Measurements from ENCODE around the gene PCSK1.
"Not testable (repeated sequence)": the region's sequence is repeated elsewhere in the genome, so short reads cannot be mapped to it uniquely, and the experiment has no call there.

PCSK1 gene

GRCh38 chr5:96425443-96425842 lies 7.6 kb downstream of the PCSK1 start:
- no peak for DNase-seq

GRCh38 chr5:96415897-96416296 lies 17.2 kb downstream of the PCSK1 start:
- no peak for DNase-seq

DNA sequence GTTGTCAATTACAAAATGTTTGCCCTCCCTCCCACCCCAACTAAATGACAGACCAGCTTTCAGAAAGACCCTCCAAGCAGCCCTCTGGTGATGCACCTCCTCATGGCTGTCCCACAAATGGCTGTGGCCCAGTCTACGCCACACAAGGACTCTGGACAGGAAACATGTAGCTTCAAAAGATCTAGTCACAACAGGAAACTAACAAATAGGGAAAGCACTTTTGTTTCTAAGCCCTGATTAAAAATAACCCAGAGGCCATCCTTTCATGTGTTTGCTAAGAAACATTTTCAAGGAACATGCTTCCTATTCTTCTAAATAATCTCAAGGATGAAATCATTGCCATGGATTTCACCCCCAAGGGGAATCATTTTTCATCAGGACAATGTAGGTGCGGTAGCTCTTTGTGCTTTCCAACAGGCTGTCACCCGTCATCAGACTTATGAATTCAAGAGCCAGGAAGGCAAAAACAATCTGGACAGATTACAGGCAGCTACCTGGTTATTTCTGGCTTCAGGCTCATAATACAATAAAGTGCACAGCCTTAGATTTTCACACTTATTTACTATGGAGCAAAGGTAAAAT lies 20.1 kb downstream of the PCSK1 start:
- DNase-seq = no peak

GRCh38 chr5:96410013-96410412 lies 23.0 kb downstream of the PCSK1 start:
- DNase-seq = no peak

- no peak for DNase-seq
Measured at GRCh38 chr5:96408841-96409538, 24.1 kb downstream of the PCSK1 start.

- DNase-seq = no peak
Measured at GRCh38 chr5:96408210-96408777, 24.8 kb downstream of the PCSK1 start.

- DNase-seq = no peak
Measured at GRCh38 chr5:96407436-96407835, 25.6 kb downstream of the PCSK1 start.

- no peak for DNase-seq
Measured at GRCh38 chr5:96404191-96404867, 28.7 kb downstream of the PCSK1 start.

- DNase-seq = no peak
Measured at GRCh38 chr5:96402500-96402899, 30.5 kb downstream of the PCSK1 start.

DNA sequence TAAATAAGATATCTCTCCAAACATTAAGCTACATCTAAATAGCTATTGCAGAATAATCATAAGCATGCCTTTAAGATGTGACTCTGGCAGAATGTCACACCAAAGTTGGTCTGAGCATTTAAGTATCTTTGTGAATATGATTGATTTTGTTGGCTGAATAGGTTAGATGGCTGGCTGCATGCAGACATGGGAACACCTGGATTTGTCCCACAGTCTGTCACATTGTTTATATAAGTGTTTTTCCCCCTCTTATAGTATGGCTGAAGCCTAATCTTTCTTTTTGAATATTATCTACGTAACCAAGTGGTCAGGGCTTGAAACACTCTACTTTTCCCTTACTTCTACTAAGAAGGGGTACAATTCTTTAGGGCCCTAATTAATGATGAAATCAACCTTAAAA lies 36.2 kb downstream of the PCSK1 start:
- DNase-seq = no peak

GRCh38 chr5:96395295-96395694 lies 37.8 kb downstream of the PCSK1 start:
- not testable (repeated sequence) for DNase-seq

GRCh38 chr5:96391921-96392320 lies 41.1 kb downstream of the PCSK1 start:
- no peak for DNase-seq

- no peak for DNase-seq
Measured at GRCh38 chr5:96388176-96388575, 44.9 kb downstream of the PCSK1 start.

- DNase-seq = no peak
Measured at GRCh38 chr5:96387616-96388015, 45.4 kb downstream of the PCSK1 start.

- DNase-seq = no peak
Measured at GRCh38 chr5:96385538-96385937, 47.5 kb downstream of the PCSK1 start.

- DNase-seq = no peak
Measured at GRCh38 chr5:96384353-96384752, 48.7 kb downstream of the PCSK1 start.

- DNase-seq = no peak
Measured at GRCh38 chr5:96381526-96381925, 51.5 kb downstream of the PCSK1 start.

DNA sequence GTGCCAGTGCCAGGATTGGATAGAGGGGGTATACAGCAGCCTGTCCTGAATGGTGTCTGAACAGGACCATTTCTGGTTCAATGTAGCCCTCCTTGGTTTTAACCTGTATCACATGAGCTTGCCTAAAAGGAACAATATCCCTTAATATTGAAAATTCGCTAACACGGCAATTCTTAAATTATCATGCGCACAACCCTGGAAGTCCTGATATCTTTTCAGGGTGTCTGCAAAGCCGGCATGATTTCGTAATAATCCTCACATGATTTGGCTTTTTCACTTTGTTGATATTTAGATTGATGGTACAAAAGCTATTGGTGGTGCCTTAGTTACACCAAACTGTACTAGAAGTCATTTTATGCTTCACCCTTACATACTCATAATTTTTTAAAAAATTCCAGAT lies 53.2 kb downstream of the PCSK1 start:
- no peak for DNase-seq

GRCh38 chr5:96377597-96377996 lies 55.5 kb downstream of the PCSK1 start:
- no peak for DNase-seq

DNA sequence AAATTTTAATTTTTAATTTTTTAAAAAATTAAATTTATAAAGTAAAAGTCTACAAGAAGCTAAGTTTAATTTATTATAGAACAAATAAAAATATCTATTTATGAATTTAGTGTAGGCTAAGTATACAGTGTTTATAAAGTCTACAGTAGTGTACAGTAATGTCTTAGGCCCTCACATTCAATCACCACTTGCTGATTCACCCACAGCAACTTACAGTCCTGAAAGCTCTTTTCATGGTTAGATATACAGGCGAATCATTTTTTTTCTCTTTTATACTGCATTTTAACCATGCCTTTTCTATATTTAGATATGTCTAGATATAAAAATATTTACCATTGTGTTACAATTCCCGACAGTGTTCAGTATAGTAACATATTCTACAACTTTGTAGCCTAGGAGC lies 55.9 kb downstream of the PCSK1 start:
- no peak for DNase-seq

- no peak for DNase-seq
Measured at GRCh38 chr5:96374653-96375052, 58.4 kb downstream of the PCSK1 start.

DNA sequence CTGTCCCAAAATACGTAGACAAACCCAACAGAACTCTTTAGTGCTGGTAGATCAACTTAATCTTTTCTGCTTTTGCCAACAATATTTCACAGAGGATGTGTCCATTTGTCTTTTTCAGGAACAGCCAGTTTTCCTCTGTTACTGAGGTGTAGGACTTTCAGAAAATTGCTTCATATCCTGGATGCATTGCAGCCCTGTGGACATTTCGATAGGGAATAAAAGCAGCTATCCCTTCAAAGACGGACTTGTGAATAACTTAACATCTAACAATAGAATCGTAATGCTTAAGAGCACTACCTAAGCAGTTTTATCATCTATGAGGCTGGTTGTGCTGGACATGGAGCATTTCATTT lies 59.7 kb downstream of the PCSK1 start:
- DNase-seq = no peak

DNA sequence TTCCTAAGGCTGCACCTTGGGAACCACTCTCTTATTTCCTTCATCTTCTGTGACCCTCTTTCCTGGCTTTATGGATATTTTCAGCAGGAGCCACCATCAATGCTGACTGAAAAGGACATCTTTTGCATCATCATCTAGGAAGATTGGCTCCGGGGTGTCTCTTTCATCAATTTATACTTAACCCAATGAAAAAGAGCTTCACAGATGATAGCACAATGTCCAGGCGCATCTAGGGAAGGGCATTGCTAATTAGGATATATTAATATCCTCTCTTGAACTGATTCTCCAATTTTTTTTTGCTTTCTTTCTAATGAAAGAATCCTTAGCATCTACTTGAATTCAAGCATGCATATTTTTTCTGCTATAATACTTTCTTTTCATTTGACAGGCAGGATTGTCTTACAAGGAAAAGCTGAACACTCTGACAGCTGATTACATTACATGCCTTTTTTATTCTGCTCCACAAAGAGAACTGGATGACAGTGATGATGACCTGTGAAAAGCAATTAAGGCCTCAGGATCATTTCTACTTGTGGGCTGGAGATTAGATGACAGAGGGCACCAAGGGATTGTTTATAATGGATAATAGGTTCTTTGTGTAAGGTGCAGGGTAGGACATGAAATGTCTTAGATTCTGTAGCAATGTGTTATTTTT lies 60.2 kb downstream of the PCSK1 start:
- no peak for DNase-seq

DNA sequence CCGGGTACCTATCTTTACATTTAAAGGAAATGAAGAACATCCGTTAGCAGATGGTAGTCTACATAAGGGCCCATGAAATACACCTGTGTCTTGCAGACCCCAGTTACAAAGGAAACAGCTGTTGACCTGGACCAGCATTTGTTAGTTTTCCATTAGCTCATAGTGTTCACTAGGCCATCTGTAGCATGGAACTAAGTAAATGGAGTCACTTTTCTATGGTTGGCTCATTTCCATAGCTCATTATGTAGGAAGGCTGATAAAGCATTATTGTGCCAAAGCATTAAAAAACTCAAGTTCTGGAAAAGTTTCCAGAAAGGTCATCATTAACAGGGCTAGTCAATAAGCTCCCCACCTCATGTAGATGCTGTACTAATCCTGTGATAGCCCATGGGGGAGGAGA lies 62.1 kb downstream of the PCSK1 start:
- DNase-seq = no peak

All from NCI-H1417 treated with DMSO at 0.1 percent for 48 hours (cell line).